Hindlimb muscle (tissue), 1 donor: ENCODE data around the gene STX12. TPM values are rescaled to one million over a fixed set of nuclear protein-coding genes. Genes with fewer than 3 reads are reported as not detected.
"Not testable (repeated sequence)": the region's sequence is repeated elsewhere in the genome, so short reads cannot be mapped to it uniquely, and the experiment has no call there.

Experiments
- DNase-seq: peaks from one replicate; pipeline ENCODE4 v3.0.0-alpha.2; 2013
- polyA plus RNA-seq: library from polyadenylated mRNA; unstranded; fragments of 120-200 nt; gene quantifications from one replicate; pipeline ENCODE4 v1.2.1, GENCODE V29; 2013; ENCODE audit not compliant: insufficient read length

STX12 gene
- 29.0 TPM for polyA plus RNA-seq

DNA sequence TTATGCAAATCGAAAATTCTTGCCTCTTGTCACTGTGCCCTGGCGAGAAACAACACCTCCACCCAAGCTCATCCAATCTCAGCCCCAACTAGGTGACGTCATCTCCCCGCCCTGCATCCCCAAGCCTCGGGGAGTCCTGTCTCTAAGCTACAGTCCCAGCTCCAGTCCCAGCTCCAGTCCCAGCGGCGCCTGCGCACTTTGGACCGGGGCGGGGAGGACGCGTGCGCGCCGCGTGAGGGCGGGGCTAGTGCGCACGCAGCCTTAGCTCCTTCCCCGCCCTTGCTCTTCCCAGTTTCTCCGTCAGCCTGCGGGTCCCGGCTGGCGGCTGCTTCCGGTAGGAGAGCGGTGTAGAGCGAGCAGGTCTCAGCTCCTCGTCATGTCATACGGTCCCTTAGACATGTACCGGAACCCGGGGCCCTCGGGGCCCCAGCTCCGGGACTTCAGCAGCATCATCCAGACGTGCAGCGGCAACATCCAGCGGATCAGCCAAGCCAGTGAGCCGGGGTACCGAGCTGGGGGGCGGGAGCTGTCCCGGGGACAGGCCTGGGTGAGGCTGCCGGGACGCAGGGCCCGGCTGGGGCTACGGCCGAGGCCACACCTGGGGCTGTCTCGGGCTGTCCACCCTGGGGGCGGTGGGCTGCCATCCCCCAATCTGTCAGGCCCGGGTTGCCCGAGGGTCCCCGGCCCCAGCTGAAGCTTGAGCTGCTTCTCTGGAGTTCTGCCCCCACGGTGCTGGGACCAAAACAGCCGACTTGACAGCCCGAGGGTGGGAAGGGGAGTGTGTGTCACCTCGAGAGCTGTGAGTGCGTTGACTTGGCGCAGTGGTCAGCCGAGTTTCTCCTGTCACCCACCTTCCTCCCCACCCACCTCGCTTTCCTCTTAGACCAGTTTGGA, at the start of gene STX12:
Gene STX12, plus strand, starts transcription at position 288 of the 894 bp plus-strand sequence. Its CDS starts 89 bp downstream, at position 377.
- peak; percentile 100 for DNase-seq

DNA sequence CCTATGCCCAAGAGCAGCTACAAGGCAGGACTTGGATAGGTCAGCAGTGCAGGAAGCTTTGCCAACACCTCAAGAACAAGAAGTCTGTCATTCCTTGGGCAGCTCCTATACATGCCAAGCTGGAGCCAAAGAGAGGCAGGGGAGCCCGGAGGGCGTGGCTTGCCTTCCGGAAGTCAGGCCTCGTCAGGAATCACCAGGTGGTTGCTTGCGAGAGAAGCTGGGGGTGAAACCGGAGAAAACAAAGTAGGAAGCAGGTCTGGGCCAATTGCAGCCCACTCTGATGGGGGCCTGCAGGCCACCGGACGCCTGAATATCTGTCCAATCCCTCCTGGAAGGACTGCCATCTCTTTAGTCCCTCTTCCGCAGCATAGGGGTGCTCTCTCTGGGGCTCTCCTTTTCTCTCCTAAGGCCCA, 48.1 kb upstream of the STX12 start:
- peak; percentile 40 for DNase-seq

DNA sequence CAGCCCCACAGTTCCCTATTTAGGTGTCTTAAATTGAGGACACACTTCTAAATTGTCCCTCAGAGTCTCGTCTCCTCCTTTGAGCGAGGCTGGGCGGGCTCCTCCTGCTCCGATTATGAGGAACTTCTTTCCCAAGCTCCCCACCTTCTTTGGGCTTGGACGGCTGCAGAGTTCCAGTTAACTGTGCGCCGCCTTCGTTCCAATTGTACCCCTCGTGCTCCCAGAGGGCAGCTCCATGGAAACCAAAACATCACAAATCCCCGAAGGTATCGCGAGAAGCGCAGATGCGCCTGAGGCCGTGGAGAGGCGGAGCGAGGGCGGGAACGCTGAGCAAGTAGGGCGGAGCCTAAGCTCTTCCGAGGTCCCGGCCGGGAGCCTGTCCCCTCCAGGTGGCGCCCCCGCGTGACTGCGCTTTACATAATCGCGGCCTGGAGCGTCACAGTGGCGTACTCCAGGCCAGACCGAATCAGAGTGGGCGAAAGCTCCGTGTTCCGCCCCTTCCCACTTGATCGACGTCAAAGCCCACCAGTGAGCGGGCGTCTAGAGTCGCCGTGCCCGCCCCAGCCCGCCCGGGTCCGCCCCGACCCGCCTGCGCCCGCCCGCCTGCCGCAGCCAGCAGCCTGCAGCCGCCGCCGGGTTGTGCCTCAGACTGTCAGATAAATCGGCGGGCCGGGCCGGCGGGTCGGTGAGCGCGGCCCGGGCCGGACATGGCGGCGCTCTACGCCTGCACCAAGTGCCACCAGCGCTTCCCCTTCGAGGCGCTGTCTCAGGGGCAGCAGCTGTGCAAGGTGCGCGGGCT, 47.4 kb upstream of the STX12 start, which contains the start of gene FAM76A:
Gene FAM76A, plus strand, starts transcription at position 588 of the 799 bp plus-strand sequence. Its CDS starts 120 bp downstream, at position 708.
- peak; percentile 100 for DNase-seq

DNA sequence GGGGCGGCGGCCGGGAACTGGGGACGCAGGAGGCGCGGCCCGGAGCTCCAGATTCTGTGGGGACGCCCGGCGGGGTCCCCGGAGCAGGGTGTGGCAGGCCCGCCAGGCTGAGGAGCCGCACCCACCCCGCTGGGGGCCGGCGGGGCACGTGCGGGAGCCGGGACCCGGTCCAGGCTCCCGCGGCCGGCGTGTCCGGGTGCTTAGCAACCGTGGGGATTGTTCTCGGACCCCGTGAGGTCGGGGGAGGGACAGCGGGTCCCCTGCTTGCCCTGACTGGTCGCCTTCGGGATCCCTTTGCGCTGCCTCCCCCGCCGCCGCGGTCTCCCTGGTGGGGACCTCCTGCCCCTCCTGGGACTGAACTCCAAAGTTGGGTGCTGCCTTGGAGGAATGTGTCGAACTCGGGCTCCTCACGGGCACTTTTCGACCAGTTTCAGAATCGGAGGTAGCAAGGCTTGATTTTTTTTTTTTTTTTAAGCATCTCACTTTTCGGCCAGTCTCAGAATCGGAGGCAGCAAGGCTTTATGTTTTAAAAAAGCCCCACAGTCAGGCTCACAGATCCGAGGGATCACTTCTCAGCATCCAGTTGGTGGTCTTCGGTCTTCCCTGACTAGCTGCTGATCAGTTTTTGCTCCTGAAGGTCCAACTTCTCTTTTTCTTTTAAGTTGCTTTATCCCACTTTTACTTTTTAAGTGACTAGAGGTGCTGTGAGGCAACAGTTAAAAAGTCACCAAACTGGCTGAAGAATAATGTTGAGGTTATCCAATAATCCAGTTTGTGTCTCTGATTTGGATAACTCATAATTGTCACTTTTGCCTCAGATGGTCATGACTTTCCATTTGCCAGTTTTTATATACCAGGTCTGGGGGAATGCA, 46.6 kb upstream of the STX12 start:
- no peak for DNase-seq

DNA sequence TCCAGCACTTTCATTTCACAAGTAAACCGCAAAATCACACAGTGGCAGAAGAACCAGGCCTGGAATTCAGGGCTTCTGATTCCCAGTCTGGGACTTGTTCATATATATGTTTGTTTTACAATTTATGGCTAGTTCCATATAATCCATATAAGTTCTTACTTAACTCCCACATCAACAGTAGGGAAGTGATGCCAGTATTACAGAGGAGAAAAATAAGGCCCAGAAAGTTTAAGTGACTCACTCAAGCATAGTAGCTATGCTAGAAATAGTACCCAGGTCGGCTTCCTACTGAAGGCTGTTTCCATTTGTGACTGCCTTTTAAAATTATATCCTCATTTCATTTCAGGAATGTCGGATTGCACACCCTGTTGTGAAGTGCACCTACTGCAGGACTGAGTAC, 45.9 kb upstream of the STX12 start:
- no peak for DNase-seq

DNA sequence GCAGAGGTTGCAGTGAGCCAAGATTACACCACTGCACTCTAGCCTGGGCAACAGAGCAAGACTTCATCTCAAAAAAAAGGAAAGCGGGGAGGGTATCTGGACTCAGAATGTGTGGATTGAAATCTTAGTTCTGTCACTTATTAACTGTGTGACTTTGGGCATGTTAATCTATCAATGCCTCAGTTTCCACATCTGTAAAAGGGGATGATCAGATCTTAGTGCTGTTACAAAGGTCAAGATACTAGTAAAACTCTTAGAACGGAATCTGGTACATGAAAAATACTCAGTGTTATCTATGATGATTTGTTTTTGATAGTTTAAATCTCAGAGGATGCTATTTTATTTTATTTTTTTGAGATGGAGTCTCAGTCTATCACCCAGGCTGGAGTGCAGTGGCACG, 36.8 kb upstream of the STX12 start:
- no peak for DNase-seq

DNA sequence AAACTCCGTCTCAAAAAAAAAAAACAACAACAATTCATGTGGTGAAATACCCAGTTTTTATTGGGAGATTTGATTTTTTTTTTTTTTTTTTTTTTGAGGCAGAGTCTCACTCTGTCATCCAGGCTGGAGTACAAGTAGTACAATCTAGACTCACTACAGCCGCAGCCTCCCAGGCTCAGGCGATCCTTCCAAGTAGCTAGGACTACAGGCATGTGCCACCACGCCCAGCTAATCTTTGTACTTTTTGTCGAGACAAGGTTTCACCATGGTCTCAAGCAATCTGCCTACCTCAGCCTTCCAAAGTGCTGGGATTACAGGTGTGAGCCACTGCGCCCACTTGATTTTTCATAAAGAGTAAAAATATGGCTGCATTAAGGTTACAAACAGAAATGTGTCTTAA, 31.9 kb upstream of the STX12 start:
- no peak for DNase-seq

DNA sequence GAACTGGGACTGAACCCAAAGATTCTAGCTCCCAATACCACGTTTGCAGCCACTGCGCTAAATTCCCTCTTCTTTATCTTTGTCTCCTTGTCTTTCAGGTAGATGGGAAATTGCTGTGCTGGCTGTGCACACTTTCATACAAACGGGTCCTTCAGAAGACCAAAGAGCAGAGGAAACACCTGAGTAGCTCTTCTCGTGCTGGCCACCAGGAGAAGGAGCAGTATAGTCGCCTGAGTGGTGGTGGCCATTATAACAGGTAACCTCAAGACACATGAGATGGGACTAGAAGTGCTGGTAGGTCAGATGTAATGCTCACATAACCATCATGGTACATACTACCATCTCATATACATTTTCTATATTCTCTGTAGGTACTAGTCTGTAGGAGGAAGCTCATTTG, 28.5 kb upstream of the STX12 start:
- no peak for DNase-seq

DNA sequence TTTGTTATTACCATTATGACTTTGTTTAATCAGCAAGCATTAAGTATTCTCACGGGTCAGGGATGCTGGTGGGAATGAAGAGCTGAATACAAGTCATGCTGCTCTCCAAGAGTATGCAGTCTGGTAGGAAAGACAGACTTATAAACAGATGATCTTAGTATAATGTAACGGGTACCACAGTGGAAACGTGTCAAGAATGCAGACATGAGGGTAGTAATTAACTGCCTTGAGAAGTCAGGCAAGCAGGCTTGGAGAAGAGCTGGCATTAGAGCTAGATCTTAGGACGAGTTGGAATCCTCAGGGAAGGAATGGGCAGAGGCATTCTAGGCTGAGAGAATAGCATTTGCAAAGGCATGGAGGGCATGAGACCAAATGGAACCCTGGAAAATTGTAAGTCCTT, 27.6 kb upstream of the STX12 start:
- DNase-seq, result no peak

DNA sequence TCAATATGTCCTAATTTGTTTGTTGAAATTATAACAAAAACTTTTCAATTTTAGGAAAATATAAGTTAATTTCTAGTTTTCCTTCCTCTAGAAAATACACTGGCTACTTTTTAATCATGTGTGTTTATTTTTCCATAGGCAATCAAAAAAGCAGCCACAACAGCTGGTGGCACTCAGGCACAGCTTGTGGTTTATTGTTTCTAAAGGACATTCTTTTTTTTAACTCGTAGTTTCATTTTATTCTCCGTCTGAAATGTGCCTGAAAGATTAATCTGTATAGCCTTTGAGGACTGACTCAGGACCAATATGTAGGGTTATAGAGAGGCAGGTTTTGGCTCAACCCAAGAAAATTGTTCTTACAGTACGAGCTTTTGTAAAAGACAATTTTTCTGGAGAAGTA, 20.7 kb upstream of the STX12 start:
- DNase-seq, result no peak

DNA sequence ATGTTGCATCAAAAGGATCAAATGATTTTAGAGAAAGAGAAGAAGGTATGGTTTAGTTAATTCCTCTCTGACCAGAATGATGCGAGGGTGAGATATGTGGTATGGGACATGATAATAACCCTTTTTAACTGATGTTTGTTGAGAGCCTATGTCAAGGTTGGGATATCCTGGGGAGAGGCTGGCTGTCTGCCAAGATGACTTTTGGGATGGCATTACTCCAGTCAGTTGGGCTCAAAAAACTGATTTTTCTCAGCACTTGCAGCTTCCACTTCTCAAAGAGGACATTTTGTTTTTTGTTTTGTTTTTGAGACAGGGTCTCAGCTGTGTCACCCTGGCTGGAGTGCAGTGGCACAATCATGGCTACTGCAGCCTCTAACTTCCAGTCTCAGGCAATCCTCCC, 17.7 kb upstream of the STX12 start:
- no peak for DNase-seq

DNA sequence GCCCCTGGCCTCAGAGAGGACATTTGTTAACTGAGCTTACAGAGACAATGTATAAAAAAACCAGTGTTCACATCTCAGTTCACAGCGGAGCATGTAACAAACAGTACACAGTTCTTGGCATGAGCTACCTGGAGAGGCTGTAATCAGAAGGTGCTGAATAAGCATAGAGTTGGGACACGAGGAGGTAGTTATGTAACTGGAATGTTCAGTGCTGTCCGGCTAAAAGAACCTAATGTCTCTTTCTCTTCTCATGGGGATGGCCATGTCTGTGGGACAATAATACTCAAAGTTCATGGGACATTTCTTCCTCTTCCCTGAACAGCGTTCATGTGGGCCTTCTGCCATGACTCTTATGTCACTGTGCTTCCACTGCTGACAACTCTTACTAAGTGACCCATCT, 17.2 kb upstream of the STX12 start:
- no peak for DNase-seq

DNA sequence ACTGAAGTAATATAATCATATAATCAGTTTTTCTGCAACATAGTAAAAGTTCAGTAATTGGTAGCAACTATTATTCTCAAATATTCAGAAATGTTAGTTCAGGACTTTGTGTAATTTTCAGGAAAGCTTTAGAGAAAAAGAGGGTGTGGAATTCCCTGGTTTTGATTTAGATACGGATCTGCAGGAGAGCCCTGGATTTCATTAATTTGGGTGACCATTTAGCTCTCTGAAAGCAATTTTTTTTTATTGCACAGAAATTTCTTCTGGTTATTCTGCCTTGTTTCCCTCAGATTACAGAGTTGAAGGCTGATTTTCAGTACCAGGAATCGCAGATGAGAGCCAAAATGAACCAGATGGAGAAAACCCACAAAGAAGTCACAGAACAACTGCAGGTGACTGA, 13.8 kb upstream of the STX12 start:
- DNase-seq, result no peak

DNA sequence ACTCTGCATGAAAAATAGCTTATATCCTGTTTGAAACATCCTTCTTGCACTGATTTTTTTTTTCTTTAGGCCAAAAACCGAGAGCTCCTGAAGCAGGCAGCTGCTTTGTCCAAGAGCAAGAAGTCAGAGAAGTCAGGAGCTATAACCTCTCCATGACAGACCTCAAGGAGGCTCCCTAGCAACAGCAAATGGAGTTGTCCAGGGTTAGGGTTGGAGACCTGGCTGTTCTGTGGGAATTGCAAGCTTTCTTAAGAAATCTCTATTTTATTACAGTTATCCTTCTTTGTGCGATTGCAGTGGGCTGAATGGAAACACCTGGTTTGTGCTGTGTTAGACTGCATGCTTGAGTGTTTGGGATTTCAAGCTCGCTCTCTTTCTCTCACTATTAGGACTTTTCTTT, 12.6 kb upstream of the STX12 start:
- no peak for DNase-seq

DNA sequence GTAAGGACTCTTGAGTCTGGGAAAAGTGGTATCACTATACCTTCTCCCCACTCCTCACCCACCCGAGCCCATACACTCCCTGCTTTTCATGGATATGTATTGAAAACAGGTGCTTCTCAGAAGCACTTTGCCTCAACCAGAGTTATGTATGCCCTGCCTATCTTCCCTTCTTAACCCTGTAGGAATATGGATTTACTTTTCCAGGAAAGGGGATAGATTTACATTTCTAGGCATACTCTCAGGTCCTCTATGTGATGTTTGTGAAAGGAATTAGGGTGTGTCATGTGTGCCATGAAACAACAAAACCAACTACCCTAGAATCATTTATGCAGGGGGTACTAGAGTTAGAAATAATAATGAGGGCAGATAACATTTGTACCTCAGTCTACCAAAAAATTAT, 11.0 kb upstream of the STX12 start:
- no peak for DNase-seq

DNA sequence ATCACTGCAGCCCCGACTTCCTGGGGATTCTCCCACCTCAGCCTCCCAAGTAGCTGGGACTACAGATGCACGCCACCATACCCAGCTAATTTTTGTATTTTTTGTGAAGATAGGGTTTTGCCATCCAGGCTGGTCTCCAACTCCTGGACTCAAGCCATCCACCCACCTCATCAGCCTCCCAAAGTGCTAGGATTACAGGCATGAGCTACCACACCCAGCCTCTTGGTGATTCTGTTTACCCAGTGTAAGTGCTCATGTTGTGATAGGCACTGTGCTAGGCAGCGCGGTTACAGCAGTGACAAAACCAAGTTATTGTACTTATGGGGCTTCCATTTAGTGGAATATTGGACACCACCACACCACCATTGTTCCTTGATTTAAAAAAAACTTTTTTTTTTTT, 9.7 kb upstream of the STX12 start:
- DNase-seq, result no peak

DNA sequence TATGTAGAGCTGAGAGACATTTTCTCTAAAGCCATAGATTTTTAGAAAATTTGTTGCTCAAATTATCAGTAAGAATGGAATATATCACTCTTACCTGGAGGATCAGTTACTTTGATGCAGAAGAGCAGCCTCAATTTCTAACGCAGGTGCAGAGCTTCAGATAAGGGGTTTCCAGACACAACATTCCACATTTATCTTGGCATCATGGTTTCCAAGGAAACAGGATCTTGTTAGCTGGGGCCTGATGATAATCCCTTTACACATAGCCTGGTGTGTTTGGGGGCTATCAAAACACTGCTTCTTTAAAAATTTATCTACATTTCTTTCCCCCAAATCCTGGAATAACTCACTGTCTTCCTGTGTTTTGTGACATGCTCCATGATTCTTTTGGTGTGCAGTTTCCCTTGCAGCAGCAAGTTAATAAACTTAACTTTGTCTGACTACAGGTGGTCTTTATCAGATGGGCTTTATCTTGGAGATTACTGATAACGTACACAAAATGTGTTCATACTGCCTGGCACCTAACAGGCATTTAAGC, 2.7 kb upstream of the STX12 start:
- no peak for DNase-seq

DNA sequence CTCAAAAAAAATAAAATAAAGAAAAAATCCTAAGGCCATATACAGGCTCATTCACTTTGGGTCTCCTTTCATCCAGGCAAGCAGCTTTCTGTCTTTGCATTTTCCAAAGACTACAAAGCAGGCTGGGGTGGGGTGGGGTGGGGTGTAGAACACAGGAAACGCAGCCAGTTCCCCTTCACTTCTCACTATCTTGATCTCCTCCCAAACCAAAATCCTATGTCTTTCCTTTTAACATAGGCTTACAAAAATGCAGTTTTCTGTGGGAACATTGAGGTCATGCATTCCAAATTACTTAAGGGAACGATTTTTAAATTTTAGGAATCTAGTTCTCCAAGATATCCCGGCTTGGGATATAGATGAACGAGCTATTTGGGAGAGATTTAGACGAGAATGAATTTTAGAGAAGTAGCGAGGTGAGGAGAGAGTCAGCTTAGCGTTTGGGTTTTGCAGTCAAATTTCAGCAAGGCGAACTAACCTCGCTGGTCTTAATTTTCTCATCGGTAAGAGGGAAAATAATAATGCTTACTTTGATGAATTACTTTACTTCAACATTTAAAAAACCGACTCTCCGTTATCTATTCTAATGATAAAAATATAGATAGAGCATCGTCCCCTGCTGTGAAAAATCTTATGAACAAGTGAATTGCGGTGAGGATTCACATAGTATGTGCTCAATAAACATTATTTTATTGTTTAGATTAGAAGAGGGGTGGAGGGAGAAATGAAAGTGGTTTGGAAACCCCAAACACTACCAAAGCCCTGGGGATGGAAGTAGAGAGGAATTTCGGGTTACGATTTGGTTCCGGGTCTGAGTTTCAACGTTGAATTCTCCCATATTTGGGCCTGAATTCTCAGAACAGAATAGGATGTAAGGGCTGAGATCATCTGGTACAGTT, 735 bp upstream of the STX12 start:
- peak; percentile 32 for DNase-seq

DNA sequence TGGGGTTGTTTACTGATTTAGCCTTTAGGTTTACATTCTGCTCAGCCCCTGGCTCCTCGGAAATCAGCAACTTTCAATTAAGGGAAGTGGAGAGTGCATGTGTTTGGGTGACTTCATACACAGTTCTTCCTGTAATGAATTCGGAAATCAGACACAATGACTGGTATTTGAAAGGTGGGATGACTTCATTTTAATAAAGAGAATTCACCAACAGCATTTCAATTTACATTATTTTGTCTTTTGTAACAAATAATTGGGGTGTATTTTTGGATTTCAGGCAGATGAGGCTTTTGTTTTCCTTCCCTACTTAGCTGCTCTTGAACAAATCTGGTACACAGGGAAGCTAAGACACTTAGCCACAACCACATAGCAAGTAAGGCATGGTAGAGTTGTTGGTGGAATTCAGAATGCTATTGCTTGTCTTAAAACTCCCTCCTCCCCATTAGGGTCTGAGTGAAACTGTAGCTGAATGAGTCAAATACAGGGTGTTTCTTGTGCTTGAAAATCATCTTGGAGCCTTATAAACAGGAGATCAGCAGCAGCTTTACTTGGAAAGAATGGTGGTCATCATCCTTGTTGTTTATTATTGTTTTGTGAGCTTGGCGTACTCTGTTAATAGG, 917 bp downstream of the STX12 start:
- DNase-seq, result peak; percentile 18

DNA sequence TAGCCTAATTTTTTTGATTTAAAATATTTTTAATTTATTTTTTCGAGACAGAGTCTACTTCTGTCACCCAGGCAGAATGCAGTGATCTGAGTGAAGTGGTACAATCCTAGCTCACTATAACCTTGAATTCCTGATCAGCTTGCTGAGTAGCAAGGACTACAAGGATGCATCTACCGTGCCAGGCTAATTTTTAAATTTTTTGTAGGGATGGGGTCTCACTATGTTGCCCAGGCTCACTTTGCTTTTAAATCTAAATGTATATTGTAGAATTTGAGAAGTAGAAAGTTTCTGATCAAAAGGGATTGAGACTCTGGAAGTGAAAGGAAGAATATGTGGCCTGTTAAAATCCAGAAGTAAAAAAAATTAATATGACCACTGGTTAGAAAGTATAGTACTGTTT, 1.6 kb downstream of the STX12 start:
- no peak for DNase-seq

DNA sequence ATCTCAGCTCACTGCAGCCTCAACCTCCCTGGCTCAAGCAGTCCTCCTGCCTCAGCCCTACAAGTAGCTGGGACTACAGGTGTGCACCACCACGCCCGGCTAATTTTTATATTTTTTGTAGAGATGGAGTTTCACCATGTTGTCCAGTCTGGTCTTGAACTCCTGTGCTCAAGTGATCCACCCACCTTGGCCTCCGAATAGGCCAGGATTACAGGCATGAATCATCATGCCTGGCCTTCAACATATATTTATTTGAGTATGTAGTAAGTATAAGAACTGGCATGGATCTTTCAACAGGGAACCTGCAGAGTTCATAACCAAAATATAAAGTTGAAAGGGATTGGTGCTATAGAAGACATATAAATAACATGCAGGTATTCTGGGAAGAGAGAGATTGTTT, 2.3 kb downstream of the STX12 start:
- not testable (repeated sequence) for DNase-seq
